Measurements from ENCODE around the gene CYP21A2. TPM values are rescaled to one million over a fixed set of nuclear protein-coding genes. Genes with fewer than 3 reads are reported as not detected.

CYP21A2 gene
- total and polyA plus RNA-seq, 7 donors, result 0.57 to 4.9 (median 2.0) TPM; not detected in 1

GRCh38 chr6:32075781-32076180 lies 37.6 kb downstream of the CYP21A2 start:
- peaks cover 0 to 23% (median 0%) of the 10 kb centered on the region in 4 donors for H3K36me3 ChIP-seq

GRCh38 chr6:32076321-32076809 lies 38.1 kb downstream of the CYP21A2 start:
- 71 to 75% methylated on average over 12 of the region's 12 CpGs for WGBS, 2 donors
- DNase-seq, result peak; percentile 88
- Histone ChIP-seq H3K27ac (peak overlapping the region; percentile 28 to 62 (median 49)), H3K36me3 (peaks cover 0 to 23% (median 0%) of the 10 kb centered on the region in 4 donors), H3K9me3 (no peaks in the 10 kb centered on the region), H3K4me3 (no peak overlapping the region), H3K4me1 (peaks cover 0 to 5% (median 2%) of the 10 kb centered on the region in 4 donors), H3K27me3 (no peaks in the 10 kb centered on the region)
- intact Hi-C loops (cut with DNase I), result no loop called here
- no peak for TF ChIP-seq CTCF (IDR thresholded peaks at IDR 0.05)
- peak in 2 of 4 donors; percentile 33 to 47 for TF ChIP-seq POLR2AphosphoS5 (IDR thresholded peaks at IDR 0.05)

More at GRCh38 chr6:32075781-32076180, 37.6 kb downstream of the CYP21A2 start:
- TF ChIP-seq POLR2A (IDR thresholded peaks at IDR 0.05) (no peak), EP300 (IDR thresholded peaks at IDR 0.05) (no peak), POLR2AphosphoS5 (IDR thresholded peaks at IDR 0.05) (no peak), CTCF (IDR thresholded peaks at IDR 0.05) (no peak)
- whole genome bisulfite sequencing, 2 donors, result 82 to 87% methylated on average over 3 of the region's 3 CpGs
- no peak for DNase-seq
- Histone ChIP-seq H3K4me3 (no peak overlapping the region), H3K27ac (peak overlapping the region; percentile 28 to 62 (median 46)), H3K4me1 (no peaks in the 10 kb centered on the region), H3K27me3 (no peaks in the 10 kb centered on the region), H3K9me3 (no peaks in the 10 kb centered on the region)
- intact Hi-C loops (cut with DNase I), result no loop called here

GRCh38 chr6:32079566-32080290 lies 41.5 kb downstream of the CYP21A2 start:
- WGBS, 2 donors, result 83% methylated on average over 7 of the region's 7 CpGs
- no peaks in the 10 kb centered on the region for H3K9me3 ChIP-seq
- peak overlapping the region in 1 of 4 donors; percentile 16 for H3K27ac ChIP-seq

GRCh38 chr6:32081168-32081990 lies 43.2 kb downstream of the CYP21A2 start:
- H3K4me3 ChIP-seq, result no peak overlapping the region
- H3K4me1 ChIP-seq, result peaks cover 0 to 10% (median 7%) of the 10 kb centered on the region in 4 donors
- H3K27ac ChIP-seq, result peak overlapping the region; percentile 58 to 78 (median 63)
- H3K9me3 ChIP-seq, result no peaks in the 10 kb centered on the region
- intact Hi-C loops (cut with DNase I), result no loop called here
- peak; percentile 93 for DNase-seq
- H3K27me3 ChIP-seq, result peaks cover 0 to 15% (median 11%) of the 10 kb centered on the region in 3 donors
- peak in 1 of 4 donors; percentile 29 for TF ChIP-seq POLR2AphosphoS5 (IDR thresholded peaks at IDR 0.05)
- no peak for TF ChIP-seq POLR2A (IDR thresholded peaks at IDR 0.05)
- 78 to 82% methylated on average over 22 of the region's 22 CpGs for WGBS, 2 donors
- H3K36me3 ChIP-seq, result peaks cover 0 to 13% (median 0%) of the 10 kb centered on the region in 4 donors

More at GRCh38 chr6:32079566-32080290, 41.5 kb downstream of the CYP21A2 start:
- intact Hi-C loops (cut with DNase I), result no loop called here
- Histone ChIP-seq H3K27me3 (peaks cover 0 to 1% (median 0%) of the 10 kb centered on the region in 3 donors), H3K4me3 (no peak overlapping the region), H3K4me1 (peaks cover 0 to 10% (median 7%) of the 10 kb centered on the region in 4 donors), H3K36me3 (peaks cover 0 to 13% (median 0%) of the 10 kb centered on the region in 4 donors)
- TF ChIP-seq CTCF (IDR thresholded peaks at IDR 0.05) (no peak), POLR2AphosphoS5 (IDR thresholded peaks at IDR 0.05) (no peak), POLR2A (IDR thresholded peaks at IDR 0.05) (no peak), EP300 (IDR thresholded peaks at IDR 0.05) (no peak)
- no peak for DNase-seq
